Stimulated activated CD8-positive, alpha-beta memory T cell treated with anti-CD3 and anti-CD28 coated beads, Interleukin-12 subunit alpha, Interleukin-12 subunit beta, amount 100 ng/mL, for 1 hour (primary cell): Measurements from ENCODE around the gene NT5C2.
A peak's percentile ranks its signal among the peaks of the same experiment; 100 is the strongest.

Experiments
- DNase-seq: peaks from one replicate; pipeline ENCODE4 v3.0.0-alpha.2; 2020; ENCODE audit warnings: low read depth

Gene NT5C2

GRCh38 chr10:103055105-103055504, 138.0 kb downstream of the NT5C2 start:
- DNase-seq, result no peak

GRCh38 chr10:103054621-103055020, 138.5 kb downstream of the NT5C2 start:
- DNase-seq, result no peak

- peak; percentile 20 for DNase-seq
Measured at GRCh38 chr10:103053659-103054581, 139.2 kb downstream of the NT5C2 start.

GRCh38 chr10:103049237-103049636, 143.8 kb downstream of the NT5C2 start:
- DNase-seq, result no peak

- no peak for DNase-seq
Measured at GRCh38 chr10:103047381-103047780, 145.7 kb downstream of the NT5C2 start.

- DNase-seq, result no peak
Measured at GRCh38 chr10:103045961-103046360, 147.1 kb downstream of the NT5C2 start.

- DNase-seq, result no peak
Measured at GRCh38 chr10:103044942-103045489, 148.1 kb downstream of the NT5C2 start.

GRCh38 chr10:103042908-103043307, 150.2 kb downstream of the NT5C2 start:
- DNase-seq, result no peak

- DNase-seq, result no peak
Measured at GRCh38 chr10:103042129-103042528, 150.9 kb downstream of the NT5C2 start.

- no peak for DNase-seq
Measured at GRCh38 chr10:103041391-103041790, 151.7 kb downstream of the NT5C2 start.

- no peak for DNase-seq
Measured at GRCh38 chr10:103040418-103040817, 152.7 kb downstream of the NT5C2 start.

- DNase-seq, result no peak
Measured at GRCh38 chr10:103038570-103038969, 154.5 kb downstream of the NT5C2 start.
